ENCODE data around the gene ESPL1. TPM values are rescaled to one million over a fixed set of nuclear protein-coding genes. Genes with fewer than 3 reads are reported as not detected.
A peak's percentile ranks its signal among the peaks of the same experiment; 100 is the strongest.

The ESPL1 gene
- total and polyA plus RNA-seq, 2 of the 8 experiments (the other 6 are each of a cell fraction or from before 2014, with no cell fraction given) = 31.8 to 52.7 TPM

GRCh38 chr12:53235742-53236442, 32.2 kb upstream of the ESPL1 start:
- H3K27me3 ChIP-seq (replicated peaks in 1 of 4; ENCODE audit: control insufficient read depth in 3 of 4, extremely low read depth in 1 of 4, insufficient read depth in 3 of 4, low read length in 3 of 4) = no peaks in the 10 kb centered on the region
- H3K4me3 ChIP-seq (ENCODE audit: extremely low read depth in 1 of 4, insufficient read depth in 2 of 4, low read depth in 3 of 4, low read length in 4 of 4) = peak overlapping the region in 2 of 4 experiments; percentile 9 to 29; a peak in 2 of 8 replicates
- peak overlapping the region; percentile 53 to 92; a peak in 3 of 4 replicates for H3K4me2 ChIP-seq (ENCODE audit: insufficient read depth in 1 of 2, low read depth in 2 of 2, low read length in 2 of 2)
- TF ChIP-seq SAP30 (IDR thresholded peaks at IDR 0.05; ENCODE audit: insufficient read depth, insufficient replicate concordance, low read length) (no peak), SIN3A (conservative IDR thresholded peaks at IDR 0.05 in 1 of 2, IDR thresholded peaks at IDR 0.05 in 1 of 2; ENCODE audit: low read depth in 1 of 2, low read length in 2 of 2) (0 out of 4 replicates have a peak, but pooled peaks of 1 of the 2 experiments have one; percentile 41), TCF12 (IDR thresholded peaks at IDR 0.05; ENCODE audit: low read depth, low read length) (0 out of 2 replicates have a peak, but pooled peaks have one; percentile 4), CTBP2 (IDR thresholded peaks at IDR 0.05; ENCODE audit: borderline replicate concordance, insufficient read depth, insufficient read length, low read length) (peak; percentile 65), CTCF (IDR thresholded peaks at IDR 0.05; ENCODE audit: control extremely low read depth in 1 of 3, insufficient read depth in 1 of 3, low read depth in 1 of 3, low read length in 3 of 3) (no peak), SP1 (IDR thresholded peaks at IDR 0.05; ENCODE audit: low read depth, low read length) (0 out of 2 replicates have a peak, but pooled peaks have one; percentile 10), JUND (IDR thresholded peaks at IDR 0.05; ENCODE audit: low read length) (no peak)

More at GRCh38 chr12:53235742-53236442, 32.2 kb upstream of the ESPL1 start:
- H3K23ac ChIP-seq (ENCODE audit: insufficient read length) = no peak overlapping the region
- H2BK12ac ChIP-seq (ENCODE audit: low read depth, low read length) = peak overlapping the region; percentile 53; the same call in 1 of the 2 replicates
- peaks cover 0 to 5% of the 10 kb centered on the region in 2 experiments; a peak in 1 of 4 replicates for H3K79me2 ChIP-seq (ENCODE audit: control insufficient read depth in 1 of 2, insufficient read depth in 2 of 2, low read length in 2 of 2)
- FAIRE-seq (no peak), DNase-seq (ENCODE audit: low read depth in 1 of 2, low spot score in 2 of 2) (peak in 1 of 2 experiments; percentile 56)
- H2AFZ ChIP-seq (ENCODE audit: low read length) = 0 out of 2 replicates have a peak overlapping the region, but pooled peaks have one; percentile 18
- peak overlapping the region; percentile 11; the same call in 1 of the 2 replicates for H3K27ac ChIP-seq (ENCODE audit: low read depth, low read length)
- peaks cover 11% of the 10 kb centered on the region; the same call in 1 of the 2 replicates for H3K23me2 ChIP-seq (ENCODE audit: low read depth, low read length)
- H2BK20ac ChIP-seq (ENCODE audit: low read length) = peak overlapping the region; percentile 24; the same call in 1 of the 2 replicates
- no peak overlapping the region for H3K14ac ChIP-seq (ENCODE audit: insufficient read length)
- no peak overlapping the region for H3K56ac ChIP-seq (replicated peaks; ENCODE audit: insufficient read length, low read depth, low read length)
- 42% methylated on average over 8 of the region's 9 CpGs; no CpG with 5 or more reads in 1 of the 2 experiments for WGBS, 2 experiments (ENCODE audit: extremely low coverage in 1 of 2, insufficient coverage in 1 of 2, insufficient read length in 1 of 2, insufficient replicate concordance in 2 of 2, low coverage in 1 of 2, low lambda C conversion rate in 2 of 2, missing lambda C conversion rate in 1 of 2)
- H2BK15ac ChIP-seq (ENCODE audit: low read length) = peak overlapping the region; percentile 89; the same call in 1 of the 2 replicates
- no peaks in the 10 kb centered on the region for H4K20me1 ChIP-seq (replicated peaks in 1 of 2; ENCODE audit: control insufficient read depth in 1 of 2, insufficient read depth in 2 of 2, low read length in 2 of 2)
- H4K5ac ChIP-seq (ENCODE audit: insufficient read length, low read depth, low read length) = peak overlapping the region; percentile 12
- ChIA-PET POLR2A (ENCODE audit: partially characterized antibody) (interaction anchor here (0.8 to 1.8 kb wide), 5 partner anchors 11 to 143 kb away, joined by 3 to 8 read pairs (median 5); partner anchors contain the start of gene ESPL1), CTCF (ENCODE audit: partially characterized antibody) (interaction anchor here (0.6 to 23.5 kb wide), 9 partner anchors 9 to 977 kb away, joined by 3 to 535 read pairs (median 4); partner anchors contain the start of genes ESPL1 and ITGB7)
- no peak overlapping the region; a peak in 2 of 7 replicates for H3K9ac ChIP-seq (replicated peaks in 1 of 4; ENCODE audit: extremely low read depth in 1 of 4, low read depth in 3 of 4, low read length in 3 of 4)
- H4K8ac ChIP-seq (ENCODE audit: extremely low read depth, insufficient read depth, low read length) = no peak overlapping the region
- H2BK120ac ChIP-seq (replicated peaks; ENCODE audit: low read depth, low read length) = no peak overlapping the region
- no peaks in the 10 kb centered on the region for H3K9me3 ChIP-seq (ENCODE audit: insufficient read depth in 2 of 2, low read depth in 1 of 2, low read length in 1 of 2)
- H2AK5ac ChIP-seq (ENCODE audit: low read depth, low read length) = no peak overlapping the region
- no peaks in the 10 kb centered on the region for H3K36me3 ChIP-seq (ENCODE audit: control insufficient read depth in 2 of 4, insufficient read depth in 4 of 4, low read length in 3 of 4)
- peaks cover 31 to 50% (median 38%) of the 10 kb centered on the region in 4 experiments for H3K4me1 ChIP-seq (replicated peaks in 1 of 4; ENCODE audit: control insufficient read depth in 3 of 4, insufficient read depth in 4 of 4, low read length in 3 of 4)
- H2BK5ac ChIP-seq (ENCODE audit: low read depth, low read length) = peak overlapping the region; percentile 22; the same call in 1 of the 2 replicates
- H4K91ac ChIP-seq (replicated peaks; ENCODE audit: insufficient read length, low read length) = no peak overlapping the region
- no peak overlapping the region for H3K4ac ChIP-seq (replicated peaks; ENCODE audit: insufficient read length, low read depth, low read length)
- H3K18ac ChIP-seq (ENCODE audit: extremely low read depth, low read length) = peak overlapping the region; percentile 33
- no peaks in the 10 kb centered on the region for H3K79me1 ChIP-seq (ENCODE audit: low read depth, low read length)
